GM12878 (cell line): Measurements from ENCODE around the gene LCAT. TPM values are rescaled to one million over a fixed set of nuclear protein-coding genes. Genes with fewer than 3 reads are reported as not detected.
A peak's percentile ranks its signal among the peaks of the same experiment; 100 is the strongest.

Experiments
- ATAC-seq: fragments of 200-7000 bp; cut with Tn5 transposase; 3 replicates; pipeline ENCODE4 v1.9.1; 2020; ENCODE audit warnings: mild to moderate bottlenecking, moderate library complexity
- BruUV-seq: library from RNA; stranded (reverse); fragments of 400-500 nt; replicated peaks from 2 replicates; lab custom pipeline; 2021; lab: Mats Ljungman, UMichigan
- CTCF ChIA-PET: fragments of 300-600 bp; sonication (Branson Sonifier 250); formaldehyde crosslinking; extraction: SDS; loops from one replicate; lab custom pipeline; 2021; ENCODE audit warnings: inconsistent platforms; lab: Yijun Ruan, JAX
- POLR2A ChIA-PET: fragments of 350-600 bp; formaldehyde crosslinking; extraction: SDS; loops from one replicate; lab custom pipeline; 2021; ENCODE audit warnings: inconsistent platforms; lab: Charles Lee
- RAD21 ChIA-PET: fragments of 300-600 bp; sonication (Branson Sonifier 250); formaldehyde crosslinking; loops from one replicate; lab custom pipeline; 2023; ENCODE audit warnings: antibody characterized with exemption; ENCODE audit not compliant: unreplicated experiment; lab: Charles Lee
- SMC1A ChIA-PET: fragments of 300-600 bp; sonication (Branson Sonifier 250); formaldehyde crosslinking; loops from one replicate; lab custom pipeline; 2023; ENCODE audit not compliant: unreplicated experiment, uncharacterized antibody; lab: Charles Lee
- DNase-seq: peaks from one replicate; pipeline ENCODE4 v3.0.0-alpha.2; 2011; ENCODE audit warnings: low read depth, low spot score
- FAIRE-seq: peaks from 3 replicates; lab custom pipeline; 2011; peaks lifted over from hg19 to GRCh38; lab: Jason Lieb, UNC
- H2AFZ ChIP-seq: 2 replicates; pipeline ENCODE4 v1.6.0; 2011; ENCODE audit warnings: low read depth, low read length, control low read depth; ENCODE audit not compliant: control insufficient read depth
- H3K27ac ChIP-seq: 2 replicates; pipeline ENCODE4 v1.5.1; 2011; ENCODE audit warnings: control low read depth; ENCODE audit not compliant: control insufficient read depth, insufficient read depth
- H3K27me3 ChIP-seq, 2 experiments: replicated peaks in 1 of 2; 2 replicates each; pipeline versions ENCODE4 v1.6.0 to v1.6.1; 2011; ENCODE audit warnings: low read length in 1 of 2; ENCODE audit not compliant: control insufficient read depth in 2 of 2, insufficient read depth in 2 of 2
- H3K36me3 ChIP-seq, 2 experiments: 2 replicates each; pipeline ENCODE4 v1.5.1; 2011; ENCODE audit warnings: low read length in 1 of 2; ENCODE audit not compliant: control insufficient read depth in 2 of 2, insufficient read depth in 2 of 2
- H3K4me1 ChIP-seq: 2 replicates; pipeline ENCODE4 v1.6.1; 2011; ENCODE audit warnings: mild to moderate bottlenecking, low read length, moderate library complexity, mixed read lengths; ENCODE audit not compliant: control insufficient read depth, insufficient read depth
- H3K4me2 ChIP-seq: 2 replicates; pipeline ENCODE4 v1.6.0; 2011; ENCODE audit warnings: control low read depth; ENCODE audit not compliant: control insufficient read depth, insufficient read depth
- H3K4me3 ChIP-seq: fragments of 200-600 bp; sonication (generic); 2 replicates; pipeline ENCODE4 v1.5.1; 2016
- H3K79me2 ChIP-seq: 2 replicates; pipeline ENCODE4 v1.6.0; 2011; ENCODE audit warnings: low read length; ENCODE audit not compliant: control insufficient read depth, insufficient read depth
- H3K9ac ChIP-seq: 2 replicates; pipeline ENCODE4 v1.8.0; 2011; ENCODE audit warnings: low read length, control low read depth, mixed read lengths; ENCODE audit not compliant: control insufficient read depth, insufficient read depth
- H3K9me3 ChIP-seq: replicated peaks from 3 replicates; pipeline ENCODE4 v1.5.1; 2011; ENCODE audit warnings: mild to moderate bottlenecking, low read length; ENCODE audit not compliant: control insufficient read depth, insufficient read depth
- H4K20me1 ChIP-seq: 2 replicates; pipeline ENCODE4 v1.6.0; 2011; ENCODE audit not compliant: control insufficient read depth, insufficient read depth
- CHD2 ChIP-seq: IDR thresholded peaks from 2 replicates; pipeline ENCODE4 v1.6.1; 2011; ENCODE audit warnings: low read depth, low read length, improper control_type of control experiment, borderline replicate concordance
- NR2C1 ChIP-seq: fragments of 450-650 bp; IDR thresholded peaks from 2 replicates; pipeline ENCODE4 v1.6.1; 2017; ENCODE audit warnings: antibody characterized with exemption, mild to moderate bottlenecking, moderate library complexity
- PAX8 ChIP-seq: fragments of 450-650 bp; IDR thresholded peaks from 2 replicates; pipeline ENCODE4 v1.6.1; 2017; ENCODE audit warnings: mild to moderate bottlenecking, moderate library complexity
- WRNIP1 ChIP-seq: IDR thresholded peaks from 2 replicates; pipeline ENCODE4 v1.6.1; 2011; ENCODE audit warnings: low read depth, low read length, improper control_type of control experiment, borderline replicate concordance
- ZNF384 ChIP-seq: IDR thresholded peaks from 2 replicates; pipeline ENCODE4 v1.6.1; 2012; ENCODE audit warnings: low read depth, mild to moderate bottlenecking, low read length, improper control_type of control experiment, borderline replicate concordance
- WGBS: methylation state at CpG from one replicate; pipeline ENCODE4 v1.1.6; 2016; ENCODE audit warnings: low lambda C conversion rate; ENCODE audit not compliant: insufficient replicate concordance, insufficient coverage; ENCODE audit errors: missing lambda C conversion rate; 5-methylcytosine and 5-hydroxymethylcytosine counted together
- in situ Hi-C: fragments of 300-500 bp; cut with MboI; formaldehyde crosslinking; loops from 9 replicates; pipeline ENCODE4 v1.14.3; 2018; ENCODE audit warnings: mixed read lengths
- intact Hi-C: fragments of 100-400 bp; cut with micrococcal nuclease; formaldehyde crosslinking; loops from one replicate; pipeline ENCODE4 v1.14.2; 2022; ENCODE audit not compliant: unreplicated experiment
- polyA plus RNA-seq, 11 experiments: library from polyadenylated mRNA; depleted of rRNA in 4 of 11; unstranded in 6 of 11; stranded (reverse) in 5 of 11; fragments of >200 nt; fragmentation: Nextera tagmentation in 4 of 11; fragmentation: Illumina TruSeq in 1 of 11; extraction: Ambion mirVana in 4 of 11; extraction: Trizol in 1 of 11; gene quantifications; 1 replicate in 1 of 11; 2 replicates in 10 of 11; pipeline versions ENCODE4 v1.2.1 to v1.2.3, GENCODE V29; 2011 to 2016; ENCODE audit warnings: inconsistent platforms in 2 of 11, missing spikeins in 2 of 11, low read depth in 1 of 11
- total RNA-seq, 4 experiments: library from RNA; depleted of rRNA in 3 of 4; stranded (reverse); fragments of >200 nt in 3 of 4; fragmentation: Illumina TruSeq in 1 of 4; extraction: Trizol in 1 of 4; gene quantifications; 2 replicates each; pipeline versions ENCODE4 v1.2.1 to v1.2.3, GENCODE V29; 2013 to 2021
- TF ChIP-seq, protein P1 (sequence below): IDR thresholded peaks from 2 replicates; pipeline ENCODE4 v1.6.1; 2011; ENCODE audit warnings: low read depth, mild to moderate bottlenecking, low read length, moderate library complexity, borderline replicate concordance; ENCODE audit errors: extremely low read depth
- TF ChIP-seq, protein P2 (sequence below): fragments of 450-650 bp; IDR thresholded peaks from 2 replicates; pipeline ENCODE4 v1.6.1; 2017; ENCODE audit warnings: borderline replicate concordance
- TF ChIP-seq, protein P3 (sequence below): IDR thresholded peaks from 2 replicates; pipeline ENCODE4 v1.6.1; 2011; ENCODE audit warnings: borderline replicate concordance, low read depth, mild to moderate bottlenecking, moderate library complexity, mixed read lengths, low read length; ENCODE audit not compliant: insufficient read depth; ENCODE audit errors: extremely low read length

The LCAT gene
- total and polyA plus RNA-seq, 10 of the 15 experiments (the other 5 are each of a cell fraction or from before 2014, with no cell fraction given) = 0.61 to 11.7 (median 3.3) TPM

DNA sequence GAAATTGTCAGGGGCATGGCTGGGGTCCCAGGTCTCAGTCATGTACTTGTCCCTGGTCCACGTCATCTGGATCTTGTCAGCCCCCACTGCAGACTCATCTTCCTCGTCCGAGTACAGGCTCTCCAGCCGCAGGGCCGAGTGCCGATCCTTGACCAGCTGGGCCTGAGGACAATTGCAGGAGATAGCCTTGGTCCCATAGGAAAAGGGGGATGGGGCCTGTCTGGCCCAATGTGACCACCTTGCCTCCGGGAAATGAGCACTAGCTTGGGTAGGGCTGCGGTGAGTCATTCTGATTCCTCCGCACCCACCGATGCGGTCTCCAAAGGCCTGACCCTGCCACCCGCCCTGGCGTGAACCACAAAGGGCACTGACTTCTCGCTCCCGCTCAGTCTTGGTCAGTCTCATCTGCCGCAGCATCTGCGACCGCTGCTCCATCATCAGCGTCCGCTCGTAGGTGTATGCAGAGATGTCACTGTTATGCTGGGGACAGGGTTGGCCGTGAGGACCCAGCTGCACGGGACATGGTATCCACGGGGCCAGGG is 1.5 kb upstream of the LCAT start:
- ChIA-PET SMC1A (no interaction called here), RAD21 (no interaction called here), CTCF (no interaction called here), POLR2A (interaction anchor here (1.3 kb wide), 1 partner anchor 20 kb away, joined by 3 read pairs; no protein-coding TSS in a partner anchor)
- Histone ChIP-seq H3K36me3 (peaks cover 0 to 12% of the 10 kb centered on the region in 2 experiments; a peak in 3 of 4 replicates), H4K20me1 (no peaks in the 10 kb centered on the region), H3K4me1 (no peaks in the 10 kb centered on the region), H3K27me3 (no peaks in the 10 kb centered on the region), H3K4me2 (no peak overlapping the region), H2AFZ (no peak overlapping the region), H3K9ac (no peak overlapping the region), H3K4me3 (no peak overlapping the region), H3K79me2 (no peaks in the 10 kb centered on the region), H3K9me3 (no peaks in the 10 kb centered on the region), H3K27ac (no peak overlapping the region)
- TF ChIP-seq, protein P1, sequence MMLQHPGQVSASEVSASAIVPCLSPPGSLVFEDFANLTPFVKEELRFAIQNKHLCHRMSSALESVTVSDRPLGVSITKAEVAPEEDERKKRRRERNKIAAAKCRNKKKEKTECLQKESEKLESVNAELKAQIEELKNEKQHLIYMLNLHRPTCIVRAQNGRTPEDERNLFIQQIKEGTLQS = no peak
- TF ChIP-seq CHD2 = no peak
- TF ChIP-seq, protein P2, sequence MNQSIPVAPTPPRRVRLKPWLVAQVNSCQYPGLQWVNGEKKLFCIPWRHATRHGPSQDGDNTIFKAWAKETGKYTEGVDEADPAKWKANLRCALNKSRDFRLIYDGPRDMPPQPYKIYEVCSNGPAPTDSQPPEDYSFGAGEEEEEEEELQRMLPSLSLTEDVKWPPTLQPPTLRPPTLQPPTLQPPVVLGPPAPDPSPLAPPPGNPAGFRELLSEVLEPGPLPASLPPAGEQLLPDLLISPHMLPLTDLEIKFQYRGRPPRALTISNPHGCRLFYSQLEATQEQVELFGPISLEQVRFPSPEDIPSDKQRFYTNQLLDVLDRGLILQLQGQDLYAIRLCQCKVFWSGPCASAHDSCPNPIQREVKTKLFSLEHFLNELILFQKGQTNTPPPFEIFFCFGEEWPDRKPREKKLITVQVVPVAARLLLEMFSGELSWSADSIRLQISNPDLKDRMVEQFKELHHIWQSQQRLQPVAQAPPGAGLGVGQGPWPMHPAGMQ = no peak
- TF ChIP-seq PAX8 = no peak
- TF ChIP-seq, protein P3, sequence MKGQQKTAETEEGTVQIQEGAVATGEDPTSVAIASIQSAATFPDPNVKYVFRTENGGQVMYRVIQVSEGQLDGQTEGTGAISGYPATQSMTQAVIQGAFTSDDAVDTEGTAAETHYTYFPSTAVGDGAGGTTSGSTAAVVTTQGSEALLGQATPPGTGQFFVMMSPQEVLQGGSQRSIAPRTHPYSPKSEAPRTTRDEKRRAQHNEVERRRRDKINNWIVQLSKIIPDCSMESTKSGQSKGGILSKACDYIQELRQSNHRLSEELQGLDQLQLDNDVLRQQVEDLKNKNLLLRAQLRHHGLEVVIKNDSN = no peak
- no peak for TF ChIP-seq NR2C1
- no peak for TF ChIP-seq WRNIP1
- no peak for TF ChIP-seq ZNF384
- WGBS = 77% methylated on average over 24 of the region's 24 CpGs
- DNase-seq = no peak
- TSS peak; percentile 47 for BruUV-seq
- no peak for ATAC-seq
- intact Hi-C loops (no loop called here), in situ Hi-C loops (no loop called here)
- FAIRE-seq = no peak
